Hematopoietic multipotent progenitor cell (in vitro differentiated cells): ENCODE data around the gene CKS1B. TPM values are rescaled to one million over a fixed set of nuclear protein-coding genes. Genes with fewer than 3 reads are reported as not detected.
"Not testable (repeated sequence)": the region's sequence is repeated elsewhere in the genome, so short reads cannot be mapped to it uniquely, and the experiment has no call there.

Source experiments
- DNase-seq, 3 donors: peaks; one replicate each; pipeline ENCODE4 v3.0.0-alpha.2; 2011 to 2015; ENCODE audit warnings: low read depth in 2 of 3, low spot score in 2 of 3
- total RNA-seq: library from RNA; depleted of rRNA; stranded (reverse); fragments of >200 nt; gene quantifications from one replicate; pipeline ENCODE4 v1.2.3, GENCODE V29; 2012

Gene CKS1B
- total RNA-seq, 1 donor, result 22.9 TPM

DNA sequence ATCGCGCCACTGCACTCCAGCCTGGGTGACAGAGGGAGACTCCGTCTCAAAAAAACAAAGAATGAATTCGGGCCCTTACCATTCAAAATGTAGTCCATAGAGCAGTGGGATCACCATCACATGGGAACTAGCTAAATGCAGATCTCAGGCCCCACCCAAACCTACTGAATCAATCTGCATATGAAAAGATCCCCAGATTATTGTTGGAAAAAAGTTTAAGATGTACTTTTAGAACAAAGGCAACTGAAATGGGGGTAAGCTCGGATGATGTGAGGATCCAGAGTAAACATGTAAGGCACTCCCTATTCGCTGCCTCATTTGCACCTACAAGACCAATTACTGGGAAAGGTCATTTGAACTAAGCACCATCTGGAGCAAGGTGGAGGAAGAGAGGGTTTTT, 7.9 kb downstream of the CKS1B start:
- DNase-seq, result no peak

DNA sequence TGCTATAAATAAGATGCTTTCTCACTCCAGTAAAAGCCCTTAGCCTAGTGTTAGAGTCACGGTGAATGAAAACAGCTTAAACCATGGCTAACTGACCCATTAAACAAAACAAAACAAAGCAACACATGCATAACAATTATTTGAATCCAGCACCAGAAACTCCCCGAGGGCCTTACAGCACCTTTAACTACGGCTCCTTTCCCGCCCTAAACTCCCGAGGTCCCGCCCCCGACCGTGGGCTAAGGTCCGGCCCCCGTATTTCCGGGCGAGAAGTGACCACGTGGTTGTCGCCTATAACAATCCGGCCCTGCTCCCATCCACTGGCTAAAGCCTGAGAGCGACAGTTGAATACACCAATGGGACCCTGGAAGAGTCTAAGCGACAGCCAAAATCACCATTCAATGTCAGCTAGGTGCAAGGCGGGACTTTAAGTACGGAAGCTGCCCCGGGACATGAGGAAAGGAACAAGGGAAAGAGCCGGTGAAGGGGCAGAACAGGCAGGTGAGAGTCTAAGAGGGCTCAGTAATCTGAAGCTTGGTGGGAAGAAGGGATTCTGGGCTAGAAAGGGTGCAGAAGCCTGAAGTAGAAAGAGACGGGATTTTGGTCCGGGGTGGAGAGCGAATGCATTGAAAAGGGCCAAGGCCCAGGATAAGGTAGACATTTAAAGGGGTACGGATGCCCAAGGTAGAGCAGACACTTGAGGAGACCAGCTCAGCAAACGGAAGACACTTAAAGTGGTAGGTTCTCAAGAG, 8.6 kb downstream of the CKS1B start, which contains the start of gene FLAD1:
TSS of gene FLAD1 (plus strand) at position 448 of the 752 bp plus-strand sequence. CDS start 351 bp downstream, outside the sequence.
- DNase-seq, result peak; percentile 85 to 99 (median 99)

DNA sequence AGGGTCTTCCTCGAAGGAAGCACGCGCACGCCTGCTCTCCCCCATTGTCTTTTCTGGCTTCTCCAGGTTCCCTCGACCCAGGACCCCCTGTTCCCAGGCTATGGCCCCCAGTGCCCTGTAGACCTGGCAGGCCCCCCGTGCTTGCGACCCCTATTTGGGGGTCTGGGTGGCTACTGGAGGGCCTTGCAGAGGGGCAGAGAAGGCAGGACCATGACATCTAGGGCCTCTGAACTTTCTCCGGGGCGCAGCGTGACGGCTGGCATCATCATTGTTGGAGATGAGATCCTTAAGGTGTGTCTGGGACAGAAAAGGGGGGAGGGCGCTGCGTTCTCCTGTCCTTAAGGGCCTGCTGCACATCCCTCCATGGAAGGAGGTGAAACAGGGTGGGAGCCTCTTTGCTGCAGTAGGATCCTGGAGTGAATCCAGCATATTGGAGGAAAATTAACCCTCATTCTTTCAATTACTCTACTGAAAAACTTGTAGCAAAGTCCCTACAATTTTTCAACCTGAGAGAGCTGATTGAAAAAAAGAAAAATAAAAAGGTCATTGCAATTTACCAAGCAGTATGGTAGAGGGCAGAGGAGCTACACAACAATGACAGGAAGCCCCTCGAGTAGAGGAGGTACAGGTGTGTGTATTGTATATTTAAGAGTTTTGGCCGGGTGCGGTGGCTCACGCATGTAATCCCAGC, 9.4 kb downstream of the CKS1B start:
- DNase-seq, result no peak

DNA sequence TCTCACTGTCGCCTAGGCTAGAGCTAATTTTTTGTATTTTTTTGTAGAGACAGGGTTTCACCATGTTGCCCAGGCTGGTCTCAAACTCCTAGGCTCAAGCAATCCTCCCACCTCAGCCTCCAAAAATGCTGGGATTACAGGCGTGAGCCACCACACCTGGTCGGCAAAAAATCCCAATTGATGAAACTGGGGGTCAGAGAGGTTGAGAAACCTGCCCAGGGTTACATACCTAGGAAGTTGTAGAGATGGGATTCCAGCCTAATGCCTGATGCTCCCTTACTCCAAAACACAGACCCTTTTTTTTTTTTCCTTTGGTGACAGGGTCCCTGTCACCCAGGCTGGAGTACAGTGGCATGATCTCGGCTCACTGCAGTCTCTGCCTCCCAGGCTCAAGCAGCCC, 12.3 kb downstream of the CKS1B start:
- DNase-seq, result not testable (repeated sequence)

DNA sequence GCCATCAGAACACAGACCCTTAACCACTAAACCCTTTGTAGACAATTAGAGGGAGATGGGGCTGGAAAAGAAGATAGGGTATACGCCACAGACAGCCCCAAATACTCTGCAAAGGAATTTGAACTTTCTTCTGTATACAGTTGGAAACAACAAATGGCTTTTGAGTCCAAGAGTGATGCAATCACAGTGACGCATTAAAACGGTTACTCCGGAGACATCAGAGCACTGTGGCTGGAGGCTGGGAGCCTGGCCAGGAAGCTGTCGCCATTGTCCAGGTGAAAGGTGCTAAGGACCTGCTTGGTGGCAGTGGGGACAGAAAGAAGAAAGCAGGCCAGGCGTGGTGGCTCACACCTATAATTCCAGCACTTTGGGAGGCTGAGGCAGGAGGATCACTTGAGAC, 12.8 kb downstream of the CKS1B start:
- DNase-seq, result no peak

DNA sequence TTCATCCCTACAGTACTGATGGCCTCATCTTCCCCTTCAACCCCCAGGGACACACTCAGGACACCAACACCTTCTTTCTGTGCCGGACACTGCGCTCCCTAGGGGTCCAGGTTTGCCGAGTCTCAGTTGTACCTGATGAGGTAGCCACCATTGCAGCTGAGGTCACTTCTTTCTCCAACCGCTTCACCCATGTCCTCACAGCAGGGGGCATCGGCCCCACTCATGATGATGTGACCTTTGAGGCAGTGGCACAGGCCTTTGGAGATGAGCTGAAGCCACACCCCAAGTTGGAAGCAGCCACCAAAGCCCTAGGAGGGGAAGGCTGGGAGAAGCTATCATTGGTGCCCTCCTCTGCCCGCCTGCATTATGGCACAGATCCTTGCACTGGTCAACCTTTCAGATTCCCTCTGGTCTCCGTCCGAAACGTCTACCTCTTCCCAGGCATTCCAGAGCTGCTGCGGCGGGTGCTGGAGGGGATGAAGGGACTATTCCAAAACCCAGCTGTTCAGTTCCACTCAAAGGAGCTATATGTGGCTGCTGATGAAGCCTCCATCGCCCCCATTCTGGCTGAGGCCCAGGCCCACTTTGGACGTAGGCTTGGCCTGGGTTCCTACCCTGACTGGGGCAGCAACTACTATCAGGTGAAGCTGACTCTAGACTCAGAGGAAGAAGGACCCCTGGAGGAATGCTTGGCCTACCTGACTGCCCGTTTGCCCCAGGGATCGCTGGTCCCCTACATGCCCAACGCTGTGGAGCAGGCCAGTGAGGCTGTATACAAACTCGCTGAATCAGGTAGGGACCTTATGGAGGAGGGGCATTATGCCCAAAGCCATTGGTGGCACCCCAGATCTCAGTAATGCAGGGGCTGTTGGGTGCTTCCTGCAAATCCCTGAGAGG, 13.8 kb downstream of the CKS1B start:
- DNase-seq, result no peak

DNA sequence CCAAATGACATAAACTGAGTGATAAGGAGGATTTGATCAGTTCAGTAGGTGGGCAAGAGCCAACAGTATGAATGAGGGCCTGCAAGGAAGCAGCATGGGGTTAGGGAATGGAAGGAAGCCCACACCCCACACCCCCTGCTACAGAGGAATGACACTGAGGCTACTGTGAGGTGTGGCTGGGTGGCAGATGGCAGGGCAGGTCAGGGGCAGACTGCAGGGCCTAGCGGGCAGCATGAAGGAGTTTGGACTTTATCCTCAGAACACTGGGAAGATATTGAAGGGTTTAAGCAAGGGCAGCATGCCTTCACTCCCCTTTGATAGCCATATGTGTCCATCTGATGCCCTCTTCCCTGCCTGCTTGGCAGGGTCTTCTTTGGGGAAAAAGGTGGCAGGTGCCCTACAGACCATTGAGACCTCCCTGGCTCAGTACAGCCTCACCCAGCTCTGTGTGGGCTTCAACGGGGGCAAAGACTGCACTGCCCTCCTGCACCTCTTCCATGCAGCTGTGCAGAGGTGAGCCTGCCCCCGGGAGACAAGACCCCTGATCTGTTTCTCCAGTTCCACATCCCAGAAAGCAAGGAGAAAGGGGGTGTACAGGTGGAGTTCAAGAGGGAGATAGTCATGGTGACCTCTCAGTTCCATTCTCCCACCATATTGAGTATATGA, 14.8 kb downstream of the CKS1B start:
- no peak for DNase-seq

DNA sequence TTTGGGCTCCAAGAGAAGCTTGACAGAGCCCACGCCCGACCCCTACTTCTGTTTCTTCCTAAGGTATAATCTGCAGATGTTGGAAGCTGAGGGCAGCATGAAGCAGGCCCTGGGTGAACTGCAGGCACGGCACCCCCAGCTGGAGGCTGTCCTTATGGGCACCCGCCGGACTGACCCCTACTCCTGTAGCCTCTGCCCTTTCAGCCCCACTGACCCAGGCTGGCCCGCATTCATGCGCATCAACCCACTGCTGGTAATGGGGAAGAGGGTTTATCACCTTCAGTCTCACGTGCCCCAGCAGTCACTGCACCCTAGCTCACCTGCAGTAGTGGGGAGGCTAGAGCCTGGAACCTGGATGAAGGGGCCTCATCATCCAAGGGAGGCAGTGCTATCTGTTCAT, 15.8 kb downstream of the CKS1B start:
- DNase-seq, result no peak

DNA sequence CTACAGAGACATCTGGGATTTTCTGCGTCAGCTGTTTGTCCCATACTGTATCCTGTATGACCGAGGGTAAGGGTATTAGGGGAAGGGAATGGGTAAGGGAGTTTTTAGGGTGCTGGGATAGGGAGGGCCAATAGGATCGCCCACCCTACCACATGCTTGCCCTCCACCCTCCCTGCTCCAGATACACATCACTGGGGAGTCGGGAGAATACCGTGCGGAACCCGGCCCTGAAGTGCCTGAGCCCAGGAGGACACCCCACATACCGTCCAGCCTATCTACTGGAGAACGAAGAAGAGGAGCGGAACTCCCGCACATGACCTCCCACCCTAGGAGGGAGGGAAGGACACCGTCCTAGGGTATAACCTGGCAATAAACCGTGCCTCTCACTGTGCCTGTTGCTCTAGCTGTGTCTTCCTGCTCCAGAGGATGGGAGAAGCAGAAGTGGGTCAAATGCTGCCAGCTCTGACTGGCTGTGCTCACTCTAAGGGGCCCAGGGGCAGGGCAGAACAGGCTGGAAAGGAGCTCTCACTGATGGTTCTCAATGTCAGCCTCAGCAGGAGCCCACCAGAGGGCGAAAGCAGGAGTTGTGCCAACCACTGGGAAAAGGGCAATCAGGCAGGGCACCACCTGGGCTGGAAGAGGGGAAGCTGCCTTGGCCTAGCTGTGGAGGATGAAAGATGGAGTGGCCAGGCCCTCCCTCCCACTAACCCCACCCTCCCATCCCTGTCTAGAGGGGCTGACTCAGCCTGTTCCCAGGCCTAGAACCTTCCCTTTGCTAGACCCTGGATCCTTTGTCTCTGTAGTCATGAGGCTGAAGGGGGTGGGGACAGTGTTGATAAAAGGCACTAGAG, 18.5 kb downstream of the CKS1B start:
- DNase-seq, result no peak

DNA sequence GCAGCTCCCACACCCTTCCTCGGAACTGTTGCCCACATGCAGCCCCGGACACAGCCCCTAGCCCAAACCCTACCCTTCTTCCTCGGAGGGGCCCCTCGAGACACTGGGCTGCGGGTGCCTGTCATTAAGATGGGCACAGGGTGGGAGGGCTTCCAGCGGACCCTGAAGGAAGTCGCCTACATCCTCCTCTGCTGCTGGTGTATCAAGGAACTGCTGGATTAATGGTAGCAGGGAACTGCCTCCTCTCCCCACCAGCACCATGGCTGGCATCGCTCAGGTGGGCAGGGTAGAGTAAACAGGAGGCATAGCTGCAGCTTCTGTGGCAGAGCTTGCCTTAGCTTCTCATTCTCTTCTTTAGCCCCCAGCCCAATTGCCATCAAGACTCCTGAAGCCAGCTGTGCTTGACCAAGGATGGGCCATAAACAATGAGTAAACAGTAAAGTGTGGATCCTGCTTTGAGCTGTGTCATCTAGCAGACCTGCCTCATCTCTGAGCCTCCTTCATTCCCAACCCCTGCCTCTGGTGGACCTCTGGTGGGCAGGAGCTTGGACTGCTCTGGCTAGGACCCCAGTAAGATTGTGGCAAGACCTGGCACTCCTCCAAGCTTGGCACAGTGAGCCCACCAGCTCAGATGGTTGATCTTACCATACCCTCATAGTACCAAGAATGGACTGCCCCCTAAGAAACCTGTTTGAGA, 19.2 kb downstream of the CKS1B start, which contains the start of gene LENEP:
TSS of gene LENEP (plus strand) at position 15 of the 697 bp plus-strand sequence. CDS start at position 37, 22 bp downstream.
- no peak for DNase-seq

DNA sequence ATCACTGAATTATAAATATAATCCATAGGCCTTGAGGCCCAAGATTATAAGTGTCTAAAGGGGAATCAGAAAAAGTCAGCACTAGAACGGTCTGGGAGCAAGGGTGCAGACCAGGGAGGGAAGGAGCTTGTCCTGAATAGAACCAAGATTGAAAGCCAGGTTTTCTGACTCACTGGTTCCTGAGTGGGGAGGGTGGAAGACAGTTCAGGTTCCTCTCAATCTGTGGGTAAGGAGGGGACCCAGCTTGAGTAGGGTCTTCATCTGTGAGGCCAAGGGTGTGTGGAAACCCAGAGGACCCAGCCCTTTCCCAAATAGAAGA, 19.7 kb downstream of the CKS1B start:
- no peak for DNase-seq

DNA sequence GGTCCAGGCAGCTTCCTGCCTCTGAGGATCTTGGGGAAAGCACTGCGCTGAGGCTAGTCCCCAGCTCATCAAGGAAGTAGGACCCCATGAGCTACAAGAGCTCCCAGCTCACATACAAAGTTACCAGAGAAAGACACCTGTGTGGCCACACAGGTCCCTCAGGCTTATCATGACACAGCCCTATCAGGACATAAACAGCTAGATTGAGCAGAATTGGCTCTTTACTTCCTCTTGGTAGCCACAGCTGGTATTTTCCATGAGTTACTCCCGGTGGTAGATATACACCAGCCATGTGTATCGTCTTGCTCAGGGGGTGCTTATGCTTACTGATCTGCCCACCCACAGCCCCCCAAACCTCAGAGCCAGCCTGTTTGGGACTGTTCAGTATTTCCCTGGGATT, 20.1 kb downstream of the CKS1B start:
- DNase-seq, result no peak

DNA sequence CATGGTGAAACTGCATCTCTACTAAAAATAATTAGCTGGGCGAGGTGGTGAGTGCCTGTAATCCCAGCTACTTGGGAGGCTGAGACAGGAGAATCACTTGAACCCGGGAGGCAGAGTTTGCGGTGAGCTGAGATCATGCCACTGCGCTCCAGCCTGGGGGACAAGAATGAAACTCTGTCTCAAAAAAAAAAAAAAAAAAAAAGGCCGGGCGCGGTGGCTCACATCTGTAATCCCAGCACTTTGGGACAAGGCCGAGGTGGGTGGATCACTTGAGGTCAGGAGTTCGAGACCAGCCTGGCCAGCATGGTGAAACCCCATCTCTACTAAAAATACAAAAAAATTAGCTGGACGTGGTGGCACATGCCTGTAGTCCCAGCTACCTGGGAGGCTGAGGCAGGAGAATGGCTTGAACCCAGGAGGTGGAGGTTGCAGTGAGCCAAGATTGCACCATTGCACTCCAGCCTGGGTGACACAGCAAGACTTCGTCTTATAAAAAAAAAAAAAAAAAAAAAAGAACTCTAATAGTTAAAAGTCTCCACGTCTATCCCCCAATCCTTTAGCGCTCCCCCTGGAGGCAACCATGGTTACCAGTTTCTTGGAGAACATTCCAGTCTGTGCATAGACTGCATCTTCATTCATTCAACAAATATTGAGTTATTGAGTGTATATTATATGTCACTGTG, 21.0 kb downstream of the CKS1B start:
- DNase-seq, result peak in 1 of 3 donors; percentile 51

DNA sequence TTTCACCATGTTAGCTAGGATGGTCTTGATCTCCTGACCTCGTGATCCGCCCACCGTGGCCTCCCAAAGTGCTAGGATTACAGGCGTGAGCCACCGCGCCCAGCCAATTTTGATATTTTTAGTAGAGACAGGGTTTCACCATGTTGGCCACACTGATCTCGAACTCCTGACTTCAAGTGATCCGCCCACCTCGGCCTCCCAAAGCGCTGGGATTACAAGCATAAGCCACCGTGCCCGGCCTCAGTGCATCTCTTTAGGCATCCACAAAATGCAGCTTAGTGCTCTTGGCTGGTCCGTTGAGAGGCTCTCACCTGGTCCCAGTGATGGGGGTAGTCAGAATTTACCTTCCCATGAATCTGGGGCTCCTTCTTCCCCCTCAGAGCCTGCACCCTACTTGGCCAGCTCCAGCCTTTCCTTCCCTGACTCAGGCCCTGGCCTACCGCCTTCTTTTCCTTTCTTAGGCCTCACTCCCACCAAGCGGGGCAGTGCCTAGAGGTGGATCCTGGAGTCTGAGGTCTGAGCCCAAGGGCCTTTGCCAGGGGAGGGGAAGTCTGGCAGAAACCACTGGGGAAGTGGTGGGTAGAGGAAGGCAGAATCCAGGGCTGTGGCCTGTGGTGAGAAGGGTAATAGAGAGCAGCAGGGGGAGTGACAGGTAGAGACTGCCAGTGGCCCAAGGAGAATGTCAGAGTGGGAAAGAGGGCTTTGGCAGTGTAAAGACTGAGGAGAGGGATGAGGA, 22.7 kb downstream of the CKS1B start:
- DNase-seq, result peak in 2 of 3 donors; percentile 58 to 66

DNA sequence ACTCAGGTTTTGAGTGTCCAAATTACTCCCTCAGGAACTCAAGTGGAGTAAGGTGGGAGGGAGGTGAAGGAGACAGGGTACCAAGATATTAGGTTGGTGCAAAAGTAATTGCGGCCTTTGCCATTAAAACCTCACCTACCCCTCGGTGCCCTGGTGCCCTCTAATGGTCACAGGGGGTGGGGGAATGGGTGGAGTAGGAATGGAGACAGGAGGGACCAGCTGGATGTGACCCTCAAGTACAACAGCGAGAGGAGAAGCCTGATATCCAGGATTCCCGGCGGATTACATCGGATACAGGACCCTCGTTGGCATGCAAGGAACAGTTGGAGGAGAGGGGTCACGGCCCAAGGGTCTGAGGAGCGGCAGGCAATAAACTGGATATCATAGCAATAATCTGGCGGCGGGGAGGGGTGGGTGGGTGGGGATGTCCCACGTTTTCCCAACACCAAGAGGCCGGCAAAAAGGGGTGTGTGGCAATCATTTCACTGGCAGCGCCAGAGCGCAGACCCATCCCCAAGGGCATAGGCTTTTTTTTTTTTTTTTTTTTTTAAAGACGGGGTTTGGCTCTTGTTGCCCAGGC, 23.8 kb downstream of the CKS1B start:
- no peak for DNase-seq

DNA sequence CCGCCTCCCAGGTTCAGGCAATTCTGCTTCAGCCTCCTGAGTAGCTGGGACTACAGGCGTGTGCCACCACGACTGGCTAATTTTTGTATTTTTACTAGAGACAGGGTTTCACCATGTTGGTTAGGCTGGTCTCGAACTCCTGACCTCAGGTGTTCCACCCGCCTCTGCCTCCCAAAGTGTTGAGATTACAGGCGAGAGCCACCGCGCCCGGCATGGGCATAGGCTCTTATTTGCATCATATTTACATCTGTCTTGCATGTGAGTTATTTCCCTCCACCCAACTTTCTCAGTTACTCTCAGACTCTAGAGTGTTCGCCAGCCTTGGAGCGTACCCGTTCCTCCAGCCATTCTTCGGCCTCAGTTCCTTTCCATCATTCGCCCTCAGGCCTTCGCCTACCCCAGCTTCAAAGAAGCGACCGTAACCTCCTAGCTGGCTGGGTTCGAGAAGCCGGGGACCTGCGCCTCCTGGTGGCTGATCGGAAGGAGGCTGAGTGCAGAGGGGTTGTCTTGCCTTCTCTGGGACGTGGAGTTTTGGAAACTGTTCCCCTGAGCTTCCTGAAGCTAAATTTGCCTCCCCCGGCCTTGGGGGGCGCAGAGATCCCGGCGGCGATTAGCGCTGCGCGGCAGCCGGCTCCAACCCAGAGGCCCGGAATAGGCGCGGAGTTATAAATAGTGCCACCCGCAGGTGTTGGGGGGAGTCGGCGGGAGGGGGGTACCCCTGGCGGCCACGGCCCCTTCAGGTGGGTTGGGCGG, 24.5 kb downstream of the CKS1B start:
- DNase-seq, result peak in 2 of 3 donors; percentile 70 to 76
